Aorta (tissue), 5 donors: Measurements from ENCODE around the gene MMRN2. TPM values are rescaled to one million over a fixed set of nuclear protein-coding genes. Genes with fewer than 3 reads are reported as not detected.
"Not testable (repeated sequence)": the region's sequence is repeated elsewhere in the genome, so short reads cannot be mapped to it uniquely, and the experiment has no call there.

Source experiments
- ATAC-seq: fragments of 200-7000 bp; cut with Tn5 transposase; one replicate; pipeline ENCODE4 v1.9.1; 2022; ENCODE audit warnings: moderate library complexity; ENCODE audit not compliant: low FRiP score
- DNase-seq, 2 donors: peaks; one replicate each; pipeline ENCODE4 v3.0.0-alpha.2; 2020
- H3K27ac ChIP-seq, 2 donors: one replicate each; pipeline ENCODE4 v1.5.1; 2013; ENCODE audit warnings: low read length in 2 of 2, mild to moderate bottlenecking in 2 of 2, moderate library complexity in 2 of 2, control low read depth in 1 of 2, inconsistent platforms in 1 of 2, low read depth in 1 of 2
- H3K27me3 ChIP-seq, 2 donors: one replicate each; pipeline ENCODE4 v1.6.1; 2013; ENCODE audit warnings: control low read depth in 1 of 2, low read length in 1 of 2, mild to moderate bottlenecking in 1 of 2, moderate library complexity in 1 of 2; ENCODE audit not compliant: insufficient read depth in 2 of 2, control insufficient read depth in 1 of 2
- H3K36me3 ChIP-seq, 2 donors: one replicate each; pipeline ENCODE4 v1.6.1; 2013; ENCODE audit warnings: control low read depth in 1 of 2, low read length in 1 of 2, mild to moderate bottlenecking in 1 of 2; ENCODE audit not compliant: insufficient read depth in 2 of 2, control insufficient read depth in 1 of 2
- H3K4me1 ChIP-seq, 2 donors: one replicate each; pipeline ENCODE4 v1.6.1; 2013; ENCODE audit warnings: low read length in 2 of 2, control low read depth in 1 of 2, mild to moderate bottlenecking in 1 of 2, moderate library complexity in 1 of 2; ENCODE audit not compliant: insufficient read depth in 2 of 2, control insufficient read depth in 1 of 2
- H3K4me3 ChIP-seq, 2 donors: one replicate each; pipeline ENCODE4 v1.5.1; 2013; ENCODE audit warnings: low read length in 2 of 2, control low read depth in 1 of 2, mild to moderate bottlenecking in 1 of 2
- H3K9me3 ChIP-seq: one replicate; pipeline ENCODE4 v1.6.1; 2013; ENCODE audit warnings: mild to moderate bottlenecking, low read length; ENCODE audit not compliant: control insufficient read depth
- WGBS, 2 donors: extraction: QIAGEN DNeasy Blood & Tissue Kit; methylation state at CpG; one replicate each; pipeline ENCODE4 v1.1.7; 2013; 5-methylcytosine and 5-hydroxymethylcytosine counted together
- intact Hi-C, 2 donors: fragments of 100-400 bp; cut with DNase I; formaldehyde crosslinking; loops; one replicate each; pipeline versions ENCODE4 v1.14.2 to v1.15.0; 2022
- polyA plus RNA-seq, 2 donors: library from polyadenylated mRNA; stranded (reverse); fragments of 200-250 nt; gene quantifications; one replicate each; pipeline ENCODE4 v1.2.3, GENCODE V29; 2013
- total RNA-seq, 2 donors: library from RNA; stranded (reverse); fragmentation: NEBNext Ultra II Directional; extraction: Animal tissue kit (Norgen Biotek cat#: 25700); gene quantifications; one replicate each; pipeline ENCODE4 v1.2.1, GENCODE V29; 2021
- donor health status: healthy with polysubstance abuse.
- donor health status: Bipolar disorder and iron deficiency.
- donor health status: DM: no; HTN: no; CAD: no.
- donor health status: DM: no; HTN: no; CAD: no.
- donor health status: DM: yes; HTN: yes; CAD: no.

Gene MMRN2
- total and polyA plus RNA-seq, 4 donors: 0.63 to 85.6 (median 29.5) TPM

GRCh38 chr10:86956195-86956847 is 1.1 kb downstream of the MMRN2 start:
- peak in 1 of 2 donors; percentile 59 for DNase-seq
- 47 to 64% methylated on average over 7 of the region's 7 CpGs for WGBS, 2 donors
- H3K27me3 ChIP-seq: no peaks in the 10 kb centered on the region
- peaks cover 0 to 5% of the 10 kb centered on the region in 2 donors for H3K4me1 ChIP-seq
- no peak overlapping the region for H3K4me3 ChIP-seq
- intact Hi-C loops: no loop called here
- no peaks in the 10 kb centered on the region for H3K36me3 ChIP-seq
- H3K9me3 ChIP-seq: no peaks in the 10 kb centered on the region
- peak overlapping the region in 1 of 2 donors; percentile 45 for H3K27ac ChIP-seq
- ATAC-seq: no peak

- Histone ChIP-seq H3K27me3 (no peaks in the 10 kb centered on the region), H3K4me1 (peaks cover 0 to 5% of the 10 kb centered on the region in 2 donors), H3K9me3 (no peaks in the 10 kb centered on the region), H3K4me3 (no peak overlapping the region), H3K36me3 (no peaks in the 10 kb centered on the region), H3K27ac (peak overlapping the region; percentile 71 to 85)
- intact Hi-C loops: no loop called here
- ATAC-seq: no peak
- DNase-seq: peak; percentile 46 to 68
- WGBS, 2 donors: 43 to 60% methylated on average over 15 to 16 of the region's 16 CpGs
Measured at GRCh38 chr10:86955501-86956194, 1.8 kb downstream of the MMRN2 start.

- no peak for ATAC-seq
- Histone ChIP-seq H3K4me1 (peaks cover 0 to 5% of the 10 kb centered on the region in 2 donors), H3K9me3 (no peaks in the 10 kb centered on the region), H3K4me3 (no peak overlapping the region), H3K27me3 (no peaks in the 10 kb centered on the region), H3K36me3 (no peaks in the 10 kb centered on the region), H3K27ac (peak overlapping the region; percentile 71 to 91)
- DNase-seq: peak; percentile 42 to 72
- intact Hi-C loops: no loop called here
- WGBS, 2 donors: 28 to 32% methylated on average over 13 of the region's 13 CpGs
Measured at GRCh38 chr10:86954681-86955500, 2.5 kb downstream of the MMRN2 start.

GRCh38 chr10:86953747-86954680 is 3.4 kb downstream of the MMRN2 start:
- H3K36me3 ChIP-seq: no peaks in the 10 kb centered on the region
- peak; percentile 89 to 91 for DNase-seq
- intact Hi-C loops: no loop called here
- H3K4me3 ChIP-seq: no peak overlapping the region
- peaks cover 0 to 5% of the 10 kb centered on the region in 2 donors for H3K4me1 ChIP-seq
- ATAC-seq: peak; percentile 87
- WGBS, 2 donors: 3 to 8% methylated on average over 15 of the region's 15 CpGs
- peak overlapping the region; percentile 71 to 91 for H3K27ac ChIP-seq
- no peaks in the 10 kb centered on the region for H3K9me3 ChIP-seq
- H3K27me3 ChIP-seq: no peaks in the 10 kb centered on the region

GRCh38 chr10:86952697-86953096 is 4.7 kb downstream of the MMRN2 start:
- H3K4me3 ChIP-seq, intact Hi-C loops, H3K27ac ChIP-seq, H3K36me3 ChIP-seq, H3K9me3 ChIP-seq, H3K4me1 ChIP-seq, ATAC-seq, H3K27me3 ChIP-seq: not testable (repeated sequence)
- WGBS, 2 donors: 95 to 97% methylated on average over 10 of the region's 10 CpGs
- DNase-seq: peak in 1 of 2 donors; percentile 17

- peak in 1 of 2 donors; percentile 61 for DNase-seq
- Histone ChIP-seq H3K27ac (peak overlapping the region; percentile 55 to 64), H3K9me3 (no peaks in the 10 kb centered on the region), H3K4me1 (no peaks in the 10 kb centered on the region), H3K36me3 (no peaks in the 10 kb centered on the region), H3K4me3 (no peak overlapping the region), H3K27me3 (no peaks in the 10 kb centered on the region)
- no peak for ATAC-seq
- intact Hi-C loops: no loop called here
- 24 to 46% methylated on average over 7 of the region's 7 CpGs for WGBS, 2 donors
Measured at GRCh38 chr10:86952106-86952505, 5.3 kb downstream of the MMRN2 start.

- intact Hi-C loops: no loop called here
- Histone ChIP-seq H3K9me3 (no peaks in the 10 kb centered on the region), H3K36me3 (no peaks in the 10 kb centered on the region), H3K4me1 (no peaks in the 10 kb centered on the region), H3K27ac (no peak overlapping the region), H3K27me3 (no peaks in the 10 kb centered on the region), H3K4me3 (no peak overlapping the region)
- DNase-seq (no peak), ATAC-seq (no peak)
Measured at GRCh38 chr10:86951184-86951761, 6.1 kb downstream of the MMRN2 start.

GRCh38 chr10:86950349-86950748 is 7.1 kb downstream of the MMRN2 start:
- H3K9me3 ChIP-seq: no peaks in the 10 kb centered on the region
- intact Hi-C loops: no loop called here

More at GRCh38 chr10:86950349-86950748, 7.1 kb downstream of the MMRN2 start:
- Histone ChIP-seq H3K4me1 (no peaks in the 10 kb centered on the region), H3K36me3 (no peaks in the 10 kb centered on the region), H3K27ac (no peak overlapping the region), H3K4me3 (no peak overlapping the region), H3K27me3 (no peaks in the 10 kb centered on the region)
- whole genome bisulfite sequencing, 2 donors: 69 to 90% methylated on average over 1 of the region's 1 CpG
- DNase-seq: no peak
- no peak for ATAC-seq
